H1 (cell line): ENCODE data around the gene NAPG. TPM values are rescaled to one million over a fixed set of nuclear protein-coding genes. Genes with fewer than 3 reads are reported as not detected.

Experiments
- ATF3 ChIP-seq: IDR thresholded peaks from 2 replicates; pipeline ENCODE4 v1.6.1; 2011; ENCODE audit warnings: low read depth, mild to moderate bottlenecking, low read length; ENCODE audit not compliant: insufficient read depth
- KDM4A ChIP-seq: IDR thresholded peaks from one replicate; pipeline ENCODE4 v1.7.1; 2012; ENCODE audit warnings: low read depth, mild to moderate bottlenecking, moderate library complexity, low read length, inconsistent platforms; ENCODE audit not compliant: severe bottlenecking
- RBBP5 ChIP-seq: IDR thresholded peaks from 2 replicates; pipeline ENCODE4 v1.7.1; 2012; ENCODE audit warnings: low read depth, mild to moderate bottlenecking, inconsistent platforms, low read length, moderate library complexity, borderline replicate concordance
- polyA plus RNA-seq, 7 experiments: library from polyadenylated mRNA; depleted of rRNA in 3 of 7; stranded (reverse) in 5 of 7; unstranded in 2 of 7; fragments of >200 nt in 5 of 7; fragments of 200-250 nt in 2 of 7; gene quantifications; 1 replicate in 5 of 7; 2 replicates in 1 of 7; 4 replicates in 1 of 7; pipeline versions ENCODE4 v1.2.1 to v1.2.3, GENCODE V29; 2011 to 2013; ENCODE audit warnings: missing spikeins in 2 of 7, mixed read lengths in 2 of 7
- total RNA-seq: library from RNA; stranded (reverse); fragmentation: NEBNext Ultra II Directional; extraction: Animal tissue kit (Norgen Biotek cat#: 25700); gene quantifications from 2 replicates; pipeline ENCODE4 v1.2.1, GENCODE V29; 2021

The NAPG gene
- total and polyA plus RNA-seq, 2 of the 8 experiments (the other 6 are each of a cell fraction or from before 2014, with no cell fraction given), result 8.0 to 23.5 TPM

- TF ChIP-seq ATF3 (no peak), RBBP5 (no peak), KDM4A (no peak)
Measured at GRCh38 chr18:10481831-10482230, 44.0 kb upstream of the NAPG start (continued).
